Astrocyte of the spinal cord (primary cell): ENCODE results near the gene PTPRCAP.
"Not testable (repeated sequence)": the region's sequence is repeated elsewhere in the genome, so short reads cannot be mapped to it uniquely, and the experiment has no call there.

ENCODE experiments used
- DNase-seq: peaks from one replicate; pipeline ENCODE4 v3.0.0; 2011; ENCODE audit warnings: low read depth, low spot score
- H3K4me3 ChIP-seq: 2 replicates; pipeline ENCODE4 v1.5.1; 2011; ENCODE audit warnings: low read depth, mild to moderate bottlenecking, low read length, moderate library complexity
- in situ Hi-C: cut with HindIII; loops from 2 replicates; pipeline ENCODE4 v1.10.0; 2017; ENCODE audit warnings: low sequenced_read_pairs
- TF ChIP-seq, protein P1 (sequence below): IDR thresholded peaks from 2 replicates; pipeline ENCODE4 v1.5.1; 2012; ENCODE audit warnings: low read depth, mild to moderate bottlenecking, low read length, inconsistent platforms

The PTPRCAP gene

DNA sequence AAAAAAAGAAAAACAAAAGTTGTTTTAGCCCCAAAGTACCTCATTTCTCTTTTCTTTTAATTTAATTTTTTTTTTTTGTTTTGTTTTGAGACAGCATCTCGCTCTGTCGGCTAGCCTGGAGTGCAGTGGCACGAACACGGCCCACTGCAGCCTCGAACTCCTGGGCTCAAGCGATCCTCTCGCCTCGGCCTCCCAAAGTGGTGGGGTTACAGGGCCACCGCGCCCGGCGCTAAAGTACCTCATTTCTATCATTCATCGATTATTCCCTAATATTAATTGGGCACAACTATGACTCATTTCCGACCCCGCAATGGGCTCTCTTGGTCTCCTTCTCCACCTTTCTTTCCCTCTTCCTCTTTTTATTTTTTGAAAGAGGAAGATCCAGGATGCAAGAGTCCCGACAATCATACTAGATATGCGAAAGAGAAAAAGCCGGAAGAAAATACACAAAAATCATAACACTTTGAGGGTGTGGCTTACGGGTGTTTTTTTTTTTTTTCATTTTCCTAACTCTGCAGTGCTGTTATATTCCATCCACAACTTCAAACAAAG lies 44.9 kb upstream of the PTPRCAP start:
- DNase-seq: no peak
- in situ Hi-C loops: no loop called here
- TF ChIP-seq, protein P1, sequence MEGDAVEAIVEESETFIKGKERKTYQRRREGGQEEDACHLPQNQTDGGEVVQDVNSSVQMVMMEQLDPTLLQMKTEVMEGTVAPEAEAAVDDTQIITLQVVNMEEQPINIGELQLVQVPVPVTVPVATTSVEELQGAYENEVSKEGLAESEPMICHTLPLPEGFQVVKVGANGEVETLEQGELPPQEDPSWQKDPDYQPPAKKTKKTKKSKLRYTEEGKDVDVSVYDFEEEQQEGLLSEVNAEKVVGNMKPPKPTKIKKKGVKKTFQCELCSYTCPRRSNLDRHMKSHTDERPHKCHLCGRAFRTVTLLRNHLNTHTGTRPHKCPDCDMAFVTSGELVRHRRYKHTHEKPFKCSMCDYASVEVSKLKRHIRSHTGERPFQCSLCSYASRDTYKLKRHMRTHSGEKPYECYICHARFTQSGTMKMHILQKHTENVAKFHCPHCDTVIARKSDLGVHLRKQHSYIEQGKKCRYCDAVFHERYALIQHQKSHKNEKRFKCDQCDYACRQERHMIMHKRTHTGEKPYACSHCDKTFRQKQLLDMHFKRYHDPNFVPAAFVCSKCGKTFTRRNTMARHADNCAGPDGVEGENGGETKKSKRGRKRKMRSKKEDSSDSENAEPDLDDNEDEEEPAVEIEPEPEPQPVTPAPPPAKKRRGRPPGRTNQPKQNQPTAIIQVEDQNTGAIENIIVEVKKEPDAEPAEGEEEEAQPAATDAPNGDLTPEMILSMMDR: no peak
- peak overlapping the region; percentile 45 for H3K4me3 ChIP-seq

DNA sequence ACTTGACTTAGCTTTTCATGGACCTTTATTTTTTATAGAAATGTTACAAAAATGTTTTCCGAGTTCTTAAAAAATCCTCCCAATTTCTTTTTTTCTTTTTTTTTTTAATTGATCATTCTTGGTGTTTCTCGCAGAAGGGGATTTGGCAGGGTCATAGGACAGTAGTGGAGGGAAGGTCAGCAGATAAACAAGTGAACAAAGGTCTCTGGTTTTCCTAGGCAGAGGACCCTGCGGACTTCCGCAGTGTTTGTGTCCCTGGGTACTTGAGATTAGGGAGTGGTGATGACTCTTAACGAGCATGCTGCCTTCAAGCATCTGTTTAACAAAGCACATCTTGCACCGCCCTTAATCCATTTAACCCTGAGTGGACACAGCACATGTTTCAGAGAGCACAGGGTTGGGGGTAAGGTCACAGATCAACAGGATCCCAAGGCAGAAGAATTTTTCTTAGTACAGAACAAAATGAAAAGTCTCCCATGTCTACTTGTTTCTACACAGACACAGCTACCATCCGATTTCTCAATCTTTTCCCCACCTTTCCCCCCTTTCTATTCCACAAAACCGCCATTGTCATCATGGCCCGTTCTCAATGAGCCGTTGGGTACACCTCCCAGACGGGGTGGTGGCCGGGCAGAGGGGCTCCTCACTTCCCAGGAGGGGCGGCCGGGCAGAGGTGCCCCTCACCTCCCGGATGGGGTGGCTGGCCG lies 40.0 kb upstream of the PTPRCAP start:
- DNase-seq, H3K4me3 ChIP-seq, in situ Hi-C loops: not testable (repeated sequence)

DNA sequence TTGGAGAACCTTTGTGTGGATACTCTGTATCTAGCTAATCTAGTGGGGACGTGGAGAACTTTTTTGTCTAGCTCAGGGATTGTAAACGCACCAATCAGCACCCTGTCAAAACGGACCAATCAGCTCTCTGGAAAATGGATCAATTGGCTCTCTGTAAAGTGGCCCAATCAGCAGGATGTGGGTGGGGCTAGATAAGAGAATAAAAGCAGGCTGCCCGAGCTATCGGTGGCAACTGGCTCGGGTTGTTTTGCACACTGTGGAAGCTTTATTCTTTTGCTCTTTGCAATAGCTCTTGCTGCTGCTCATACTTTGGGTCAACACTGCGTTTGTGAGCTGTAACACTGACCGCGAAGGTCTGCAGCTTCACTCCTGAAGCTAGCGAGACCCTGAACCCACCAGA lies 39.2 kb upstream of the PTPRCAP start:
- DNase-seq, H3K4me3 ChIP-seq, in situ Hi-C loops: not testable (repeated sequence)

DNA sequence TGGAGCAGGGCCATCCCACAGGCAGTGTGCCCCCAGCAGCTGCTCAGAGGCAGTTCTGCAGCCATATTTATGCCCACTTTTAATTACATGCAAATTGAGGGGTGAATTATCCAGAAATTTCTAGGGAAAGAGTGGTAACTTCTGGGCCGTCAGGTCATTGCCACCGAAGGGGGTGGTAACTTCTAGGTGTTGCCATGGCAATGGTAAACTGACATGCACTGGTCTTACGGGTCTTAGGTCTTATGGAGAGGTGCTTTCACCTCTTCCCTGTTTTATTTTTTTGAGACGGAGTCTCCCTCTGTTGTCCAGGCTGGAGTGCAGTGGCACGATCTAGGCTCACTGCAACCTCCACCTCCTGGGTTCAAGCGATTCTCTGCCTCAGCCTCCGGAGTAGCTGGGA lies 35.4 kb upstream of the PTPRCAP start:
- TF ChIP-seq, protein P1: no peak
- in situ Hi-C loops: no loop called here
- no peak for DNase-seq
- H3K4me3 ChIP-seq: no peak overlapping the region

DNA sequence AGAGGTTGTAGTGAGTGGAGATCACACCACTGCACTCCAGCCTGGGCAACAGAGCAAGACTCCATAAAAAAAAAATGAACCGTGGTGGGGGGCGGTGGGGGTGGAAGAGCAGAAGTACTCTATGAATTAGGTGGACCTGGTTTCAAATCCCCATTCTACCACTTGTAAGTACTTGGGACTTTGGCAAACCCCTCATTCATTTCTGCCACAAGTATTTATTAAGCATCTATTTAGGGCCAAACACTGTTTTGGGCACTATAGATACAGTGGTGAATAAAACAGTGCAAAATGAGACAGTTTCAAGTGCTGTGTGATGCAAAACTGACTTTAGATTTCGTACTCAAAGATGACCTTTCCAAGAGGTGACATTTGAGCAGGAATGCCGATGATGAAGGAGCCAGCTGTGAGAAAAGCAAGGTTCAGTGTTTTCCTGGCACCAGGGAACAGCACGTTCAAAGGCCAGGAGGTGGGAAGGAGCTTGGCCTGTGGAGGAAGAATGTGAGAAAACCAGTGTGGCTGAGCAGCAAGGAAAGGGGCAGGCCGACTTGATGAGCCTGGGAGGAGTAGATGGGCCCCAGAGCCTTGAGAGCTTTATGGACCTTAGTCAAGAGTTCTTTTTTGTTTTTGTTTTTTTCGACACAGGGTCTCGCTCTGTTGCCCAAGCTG lies 33.0 kb upstream of the PTPRCAP start:
- DNase-seq: no peak
- H3K4me3 ChIP-seq: no peak overlapping the region
- in situ Hi-C loops: no loop called here
- TF ChIP-seq, protein P1: no peak

DNA sequence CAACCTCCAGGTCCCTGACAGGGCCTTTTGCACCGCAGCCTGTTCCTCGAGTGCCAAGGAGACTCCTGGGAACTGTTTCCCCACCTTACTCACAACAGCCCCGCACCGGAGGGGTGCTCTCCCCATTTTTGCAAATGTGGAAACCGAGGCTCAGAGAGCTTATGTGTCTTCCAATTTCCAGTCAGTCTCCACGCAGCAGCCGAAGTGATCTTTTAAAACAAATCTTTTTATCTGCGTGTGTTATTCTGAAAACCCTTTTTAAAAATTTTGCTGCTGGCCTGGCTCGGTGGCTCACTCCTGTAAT lies 32.0 kb upstream of the PTPRCAP start:
- TF ChIP-seq, protein P1: no peak
- in situ Hi-C loops: no loop called here
- no peak for DNase-seq
- H3K4me3 ChIP-seq: peak overlapping the region; percentile 60

DNA sequence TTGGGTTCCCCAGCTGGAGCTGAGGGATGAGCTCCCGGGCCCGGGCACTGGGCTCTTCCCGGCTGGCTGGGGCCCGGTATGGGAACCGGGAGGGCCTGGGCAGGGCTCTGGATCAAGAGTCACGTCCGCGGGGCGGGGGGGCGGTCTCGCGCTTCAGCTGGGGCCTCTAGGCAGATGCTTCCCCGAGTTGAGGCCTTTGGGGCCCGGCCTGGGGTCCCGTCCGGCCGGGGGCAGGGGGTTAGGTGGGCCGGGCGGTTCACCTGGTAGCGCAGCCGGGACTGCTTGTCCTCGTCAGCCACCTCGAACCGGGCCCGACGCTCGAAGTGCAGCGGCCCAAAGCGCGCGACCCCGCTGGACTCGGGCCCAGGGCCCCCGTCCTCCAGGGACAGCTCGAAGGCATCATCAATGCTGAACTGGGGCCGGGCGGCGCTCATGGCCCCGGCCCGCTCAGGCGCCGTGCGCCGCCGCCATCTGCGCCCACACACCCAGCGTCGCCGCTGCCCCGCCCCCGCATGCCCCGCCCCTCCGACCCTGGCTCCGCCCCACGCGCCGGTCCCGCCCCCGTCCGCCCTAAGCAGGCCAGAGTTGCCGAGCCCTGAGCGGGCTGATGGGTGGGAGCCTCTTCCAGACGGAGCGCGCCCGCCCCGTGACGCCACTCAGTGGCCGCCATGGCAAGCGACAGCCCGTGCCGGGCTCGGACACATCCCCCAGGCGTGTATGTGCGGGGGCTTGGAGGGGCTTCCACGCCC lies 31.5 kb upstream of the PTPRCAP start, which contains the start of gene TMEM134:
Gene TMEM134 (minus strand): TSS at position 493 of the 749 bp plus-strand sequence. CDS start 59 bp downstream, at position 434.
- H3K4me3 ChIP-seq: peak within 1 kb of the TSS; percentile 71
- DNase-seq: peak; percentile 91
- in situ Hi-C loops: no loop called here
- TF ChIP-seq, protein P1: peak; percentile 45
